GM12873 (cell line): ENCODE measurements around the gene PLEKHD1.

Experiments
- CTCF ChIP-seq: IDR thresholded peaks from 2 replicates; pipeline ENCODE4 v1.5.1; 2012; ENCODE audit warnings: low read depth, mild to moderate bottlenecking, moderate library complexity, low read length, control low read depth; ENCODE audit not compliant: insufficient read depth; ENCODE audit errors: missing control alignments

The PLEKHD1 gene

GRCh38 chr14:69522026-69522425 lies 37.5 kb downstream of the PLEKHD1 start:
- TF ChIP-seq CTCF = no peak

GRCh38 chr14:69525896-69526295 lies 41.4 kb downstream of the PLEKHD1 start:
- TF ChIP-seq CTCF = no peak

GRCh38 chr14:69527635-69528034 lies 43.1 kb downstream of the PLEKHD1 start:
- TF ChIP-seq CTCF = no peak

- no peak for TF ChIP-seq CTCF
Measured at GRCh38 chr14:69528143-69528542, 43.6 kb downstream of the PLEKHD1 start.

GRCh38 chr14:69528930-69529329 lies 44.4 kb downstream of the PLEKHD1 start:
- no peak for TF ChIP-seq CTCF

- TF ChIP-seq CTCF = no peak
Measured at GRCh38 chr14:69529563-69529962, 45.0 kb downstream of the PLEKHD1 start.

- TF ChIP-seq CTCF = no peak
Measured at GRCh38 chr14:69530095-69530494, 45.6 kb downstream of the PLEKHD1 start.
